Kidney (tissue), 14 donors: ENCODE results near the gene SNU13. TPM values are rescaled to one million over a fixed set of nuclear protein-coding genes. Genes with fewer than 3 reads are reported as not detected.
"Not testable (repeated sequence)": the region's sequence is repeated elsewhere in the genome, so short reads cannot be mapped to it uniquely, and the experiment has no call there.

ENCODE experiments used
- DNase-seq, 5 donors: peaks; one replicate each; pipeline ENCODE4 v3.0.0-alpha.2; 2013 to 2020
- FAIRE-seq: peaks from 2 replicates; lab custom pipeline; 2012; peaks lifted over from hg19 to GRCh38; lab: Jason Lieb, UNC
- H3K27ac ChIP-seq, 2 donors: one replicate each; pipeline ENCODE4 v1.7.0; 2013; ENCODE audit warnings: low read depth in 2 of 2, low read length in 2 of 2, inconsistent platforms in 1 of 2
- H3K27me3 ChIP-seq: one replicate; pipeline ENCODE4 v1.7.1; 2013; ENCODE audit warnings: low read length, inconsistent platforms; ENCODE audit not compliant: control insufficient read depth, insufficient read depth
- H3K36me3 ChIP-seq, 3 donors: one replicate each; pipeline versions ENCODE4 v1.7.0 to v1.7.1; 2013; ENCODE audit warnings: low read length in 3 of 3, control low read depth in 1 of 3, inconsistent platforms in 1 of 3; ENCODE audit not compliant: insufficient read depth in 3 of 3, control insufficient read depth in 2 of 3
- H3K4me1 ChIP-seq, 3 donors: one replicate each; pipeline versions ENCODE4 v1.7.0 to v1.7.1; 2013; ENCODE audit warnings: low read length in 3 of 3, inconsistent platforms in 1 of 3, low read depth in 1 of 3; ENCODE audit not compliant: control insufficient read depth in 2 of 3, insufficient read depth in 2 of 3
- H3K4me3 ChIP-seq, 3 donors: one replicate each; pipeline versions ENCODE4 v1.7.0 to v1.8.1; 2013; ENCODE audit warnings: low read length in 3 of 3, control low read depth in 1 of 3, inconsistent platforms in 1 of 3
- H3K9ac ChIP-seq, 3 donors: one replicate each; pipeline versions ENCODE4 v1.7.0 to v1.7.1; 2013; ENCODE audit warnings: low read length in 3 of 3, control low read depth in 1 of 3, inconsistent platforms in 1 of 3
- H3K9me3 ChIP-seq, 3 donors: one replicate each; pipeline versions ENCODE4 v1.7.0 to v1.7.1; 2013; ENCODE audit warnings: low read length in 3 of 3, control low read depth in 1 of 3, inconsistent platforms in 1 of 3; ENCODE audit not compliant: control insufficient read depth in 2 of 3, insufficient read depth in 1 of 3
- CTCF ChIP-seq: IDR thresholded peaks from 3 replicates; pipeline ENCODE4 v1.5.1; 2012; ENCODE audit warnings: mild to moderate bottlenecking, moderate library complexity, borderline replicate concordance; ENCODE audit not compliant: insufficient read depth; ENCODE audit errors: extremely low read depth
- intact Hi-C: fragments of 100-400 bp; cut with DNase I; formaldehyde crosslinking; loops from one replicate; pipeline ENCODE4 v1.11.1; 2022
- polyA plus RNA-seq: library from polyadenylated mRNA; stranded (reverse); fragments of 350-450 nt; fragmentation: Illumina TruSeq; extraction: RNeasy Lipid Tissue Mini Kit (QIAGEN cat#74804); gene quantifications from one replicate; pipeline ENCODE4 v1.2.3, GENCODE V29; 2014; ENCODE audit warnings: low read depth, low replicate concordance; ENCODE audit not compliant: insufficient read depth
- total RNA-seq: library from RNA; stranded (reverse); fragmentation: NEBNext Ultra II Directional; extraction: Animal tissue kit (Norgen Biotek cat#: 25700); gene quantifications from one replicate; pipeline ENCODE4 v1.2.1, GENCODE V29; 2021
- donor health status: control.
- donor health status: control.
- donor health status: control.
- donor health status: control.
- donor health status: control.
- donor health status: DM: yes; HTN: yes; CAD: no.
- donor health status: Normal renal cell carcinoma (clear cell type).

The SNU13 gene
- total and polyA plus RNA-seq, 2 donors from 2014 or later, result 132 to 217 TPM

DNA sequence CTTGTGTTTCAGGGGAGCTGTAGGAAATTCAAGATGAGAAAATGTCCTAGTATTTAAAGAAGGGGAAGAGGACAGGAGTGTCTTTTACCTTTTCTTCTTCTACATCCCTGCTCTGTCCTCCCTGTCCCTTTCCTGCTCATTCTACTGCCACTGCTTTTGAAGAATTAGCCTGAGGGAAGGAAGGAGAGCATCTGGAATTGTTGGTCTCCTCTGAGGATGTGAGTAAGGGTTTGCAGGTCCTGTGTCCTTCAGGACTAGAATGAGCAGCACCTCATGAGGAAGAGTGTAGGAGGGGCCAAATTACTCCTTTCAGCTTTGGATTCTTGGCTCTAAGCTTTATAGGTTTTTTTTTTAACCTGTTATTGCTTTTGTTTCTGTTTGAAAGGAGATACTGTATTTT lies 24.2 kb downstream of the SNU13 start:
- H3K9ac ChIP-seq, result no peak overlapping the region
- no peak for TF ChIP-seq CTCF
- no peaks in the 10 kb centered on the region for H3K9me3 ChIP-seq
- intact Hi-C loops, result no loop called here
- no peaks in the 10 kb centered on the region for H3K27me3 ChIP-seq
- peaks cover 16 to 51% (median 20%) of the 10 kb centered on the region in 3 donors for H3K36me3 ChIP-seq
- DNase-seq (no peak), FAIRE-seq (no peak)
- no peaks in the 10 kb centered on the region for H3K4me1 ChIP-seq
- H3K27ac ChIP-seq, result no peak overlapping the region
- no peak overlapping the region for H3K4me3 ChIP-seq

DNA sequence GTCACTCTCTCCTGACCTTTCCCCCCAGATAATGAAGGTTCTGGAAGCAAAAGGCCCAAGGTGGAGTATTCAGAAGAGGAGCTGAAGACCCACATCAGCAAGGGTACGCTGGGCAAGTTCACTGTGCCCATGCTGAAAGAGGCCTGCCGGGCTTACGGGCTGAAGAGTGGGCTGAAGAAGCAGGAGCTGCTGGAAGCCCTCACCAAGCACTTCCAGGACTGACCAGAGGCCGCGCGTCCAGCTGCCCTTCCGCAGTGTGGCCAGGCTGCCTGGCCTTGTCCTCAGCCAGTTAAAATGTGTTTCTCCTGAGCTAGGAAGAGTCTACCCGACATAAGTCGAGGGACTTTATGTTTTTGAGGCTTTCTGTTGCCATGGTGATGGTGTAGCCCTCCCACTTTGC lies 25.1 kb downstream of the SNU13 start:
- H3K4me3 ChIP-seq, H3K4me1 ChIP-seq, H3K9me3 ChIP-seq, H3K27ac ChIP-seq, intact Hi-C loops, DNase-seq, FAIRE-seq, H3K27me3 ChIP-seq, H3K9ac ChIP-seq: not testable (repeated sequence)
- peaks cover 16 to 54% (median 23%) of the 10 kb centered on the region in 3 donors for H3K36me3 ChIP-seq

- H3K9me3 ChIP-seq, result no peaks in the 10 kb centered on the region
- no peak overlapping the region for H3K27ac ChIP-seq
- intact Hi-C loops, result no loop called here
Measured at GRCh38 chr22:41661713-41662112, 27.0 kb downstream of the SNU13 start.

DNA sequence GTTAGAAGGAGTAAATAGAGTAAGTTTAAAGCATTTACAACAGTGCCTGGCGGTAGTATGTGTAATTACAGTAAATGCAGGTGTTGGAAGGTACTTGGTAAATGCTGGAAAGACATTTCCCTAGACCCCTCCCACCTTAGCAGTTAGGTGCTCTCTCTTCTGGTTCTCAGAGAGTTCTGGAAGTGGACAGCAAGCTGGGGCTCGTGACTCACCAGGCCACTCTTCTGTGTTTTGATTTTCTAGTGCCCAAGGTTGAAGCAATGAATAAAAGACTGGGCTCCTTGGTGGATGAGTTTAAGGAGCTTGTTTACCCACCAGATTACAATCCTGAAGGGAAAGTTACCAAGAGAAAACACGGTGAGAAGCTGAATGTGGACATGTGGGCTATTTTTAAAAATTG lies 27.6 kb downstream of the SNU13 start:
- FAIRE-seq, result no peak
- no peak for TF ChIP-seq CTCF
- intact Hi-C loops, result no loop called here

More at GRCh38 chr22:41661713-41662112, 27.0 kb downstream of the SNU13 start:
- DNase-seq (no peak), FAIRE-seq (no peak)
- Histone ChIP-seq H3K9ac (no peak overlapping the region), H3K27me3 (no peaks in the 10 kb centered on the region), H3K4me1 (no peaks in the 10 kb centered on the region), H3K36me3 (peaks cover 20 to 69% (median 31%) of the 10 kb centered on the region in 3 donors), H3K4me3 (no peak overlapping the region)
- no peak for TF ChIP-seq CTCF

More for the DNA sequence above, 27.6 kb downstream of the SNU13 start:
- Histone ChIP-seq H3K36me3 (peaks cover 21 to 72% (median 33%) of the 10 kb centered on the region in 3 donors), H3K9ac (no peak overlapping the region), H3K4me1 (no peaks in the 10 kb centered on the region), H3K9me3 (no peaks in the 10 kb centered on the region), H3K4me3 (no peak overlapping the region), H3K27ac (no peak overlapping the region), H3K27me3 (no peaks in the 10 kb centered on the region)
- no peak for DNase-seq
